ENCODE measurements around the gene CERS5.

The CERS5 gene

GRCh38 chr12:50132505-50133135, 34.5 kb downstream of the CERS5 start:
- no peak for DNase-seq

GRCh38 chr12:50129290-50129689, 37.9 kb downstream of the CERS5 start:
- no peak for DNase-seq

GRCh38 chr12:50127546-50127945, 39.6 kb downstream of the CERS5 start:
- no peak for DNase-seq

- no peak for DNase-seq
Observed at GRCh38 chr12:50123203-50123602, 44.0 kb downstream of the CERS5 start.

- no peak for DNase-seq
Observed at GRCh38 chr12:50121641-50122040, 45.5 kb downstream of the CERS5 start.

- no peak for DNase-seq
Observed at GRCh38 chr12:50120953-50121352, 46.2 kb downstream of the CERS5 start.

GRCh38 chr12:50120521-50120920, 46.6 kb downstream of the CERS5 start:
- no peak for DNase-seq

GRCh38 chr12:50119387-50119786, 47.8 kb downstream of the CERS5 start:
- DNase-seq, result no peak

GRCh38 chr12:50117057-50117622, 50.0 kb downstream of the CERS5 start:
- no peak for DNase-seq

GRCh38 chr12:50112456-50113218, 54.5 kb downstream of the CERS5 start:
- no peak for DNase-seq

GRCh38 chr12:50111693-50112455, 55.3 kb downstream of the CERS5 start, which contains the start of gene COX14:
TSS of gene COX14 (plus strand) at chr12:50112236. CDS start at chr12:50120044, 7,808 bp downstream.
- peak; percentile 93 for DNase-seq

- no peak for DNase-seq
Observed at GRCh38 chr12:50111395-50111692, 55.8 kb downstream of the CERS5 start.

GRCh38 chr12:50110762-50111351, 56.3 kb downstream of the CERS5 start:
- DNase-seq, result peak; percentile 75

- no peak for DNase-seq
Observed at GRCh38 chr12:50110127-50110761, 56.9 kb downstream of the CERS5 start.

GRCh38 chr12:50109319-50109718, 57.9 kb downstream of the CERS5 start:
- no peak for DNase-seq

- peak; percentile 24 for DNase-seq
Observed at GRCh38 chr12:50107416-50108268, 59.5 kb downstream of the CERS5 start.

GRCh38 chr12:50106907-50107306, 60.3 kb downstream of the CERS5 start:
- no peak for DNase-seq

- DNase-seq, result no peak
Observed at GRCh38 chr12:50105913-50106450, 61.2 kb downstream of the CERS5 start.

- DNase-seq, result no peak
Observed at GRCh38 chr12:50104417-50105366, 62.5 kb downstream of the CERS5 start.
